ENCODE results near the gene AFF3.
"Not testable (repeated sequence)": the region's sequence is repeated elsewhere in the genome, so short reads cannot be mapped to it uniquely, and the experiment has no call there.

AFF3 gene

DNA sequence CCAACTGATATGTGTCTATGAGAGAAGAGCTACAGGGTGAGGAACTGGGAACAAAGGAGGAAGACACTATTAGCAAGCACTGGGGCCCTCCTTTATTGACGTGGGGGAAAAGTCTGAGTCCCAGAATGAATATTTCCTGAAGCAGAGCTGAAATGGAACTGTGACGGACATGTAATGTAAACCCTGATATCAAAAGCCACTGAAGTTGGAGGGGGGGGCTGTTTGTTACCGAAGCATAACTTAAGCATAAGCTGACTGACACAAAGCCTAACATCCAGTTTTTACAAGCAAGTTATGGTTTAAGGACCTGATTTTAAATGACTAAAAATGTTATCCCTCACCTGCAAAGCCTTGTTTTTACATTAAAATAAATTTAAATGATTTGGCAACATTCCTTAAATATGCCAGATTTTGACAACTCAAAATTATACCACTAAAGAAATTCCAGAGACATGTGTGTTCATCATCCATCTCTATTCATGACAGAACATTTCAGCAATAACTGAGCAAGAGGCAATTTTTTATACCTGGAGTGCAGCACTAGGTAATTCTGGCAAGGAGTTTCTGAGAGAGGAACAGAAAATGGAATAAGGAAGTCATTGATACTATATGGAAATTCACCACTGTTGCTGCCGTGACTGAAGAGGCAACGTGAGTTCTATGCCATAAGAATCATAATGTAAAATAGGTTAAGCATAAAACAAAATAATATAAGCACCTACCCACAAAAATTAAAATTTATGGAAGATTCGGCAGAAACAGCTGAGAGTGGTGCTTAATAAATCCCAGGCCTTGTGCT, 186.0 kb downstream of the AFF3 start:
- DNase-seq, result no peak

DNA sequence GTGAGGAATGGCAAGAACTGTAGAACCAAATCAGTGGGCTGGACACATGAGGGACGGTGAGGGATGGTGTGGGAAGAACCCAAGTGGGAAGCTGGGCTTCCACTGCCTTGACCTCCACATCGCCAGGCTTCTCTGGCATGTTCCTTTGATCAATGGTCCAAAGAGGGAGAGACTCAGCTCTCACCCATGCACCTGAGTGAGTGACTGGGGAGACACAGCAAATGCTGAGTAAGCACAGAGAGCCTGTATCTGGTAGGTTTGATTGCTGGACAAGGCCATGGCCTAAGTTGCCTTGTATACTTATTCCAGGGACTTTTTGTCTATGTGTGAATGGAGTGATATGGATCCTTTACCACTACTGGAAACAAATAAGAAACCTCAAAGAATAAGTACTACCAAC, 188.6 kb downstream of the AFF3 start:
- no peak for DNase-seq

DNA sequence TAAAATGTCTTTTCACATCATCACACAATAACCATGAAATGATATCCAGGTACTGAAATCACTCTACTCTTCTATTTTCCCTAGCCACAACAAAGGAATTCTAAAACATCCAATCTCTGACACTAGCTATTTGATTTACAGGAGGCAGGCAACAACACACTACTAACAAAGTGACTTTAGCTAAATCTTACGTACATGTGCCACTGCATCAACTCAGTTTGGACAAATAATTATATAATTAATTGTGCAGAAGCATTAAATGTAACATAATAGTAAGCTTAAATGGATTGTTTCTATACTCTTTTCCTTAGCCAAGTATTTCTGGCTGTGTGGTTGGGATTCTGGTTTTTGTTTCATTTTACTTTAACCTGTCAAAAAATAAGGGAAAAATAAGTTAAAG, 192.4 kb downstream of the AFF3 start:
- no peak for DNase-seq

DNA sequence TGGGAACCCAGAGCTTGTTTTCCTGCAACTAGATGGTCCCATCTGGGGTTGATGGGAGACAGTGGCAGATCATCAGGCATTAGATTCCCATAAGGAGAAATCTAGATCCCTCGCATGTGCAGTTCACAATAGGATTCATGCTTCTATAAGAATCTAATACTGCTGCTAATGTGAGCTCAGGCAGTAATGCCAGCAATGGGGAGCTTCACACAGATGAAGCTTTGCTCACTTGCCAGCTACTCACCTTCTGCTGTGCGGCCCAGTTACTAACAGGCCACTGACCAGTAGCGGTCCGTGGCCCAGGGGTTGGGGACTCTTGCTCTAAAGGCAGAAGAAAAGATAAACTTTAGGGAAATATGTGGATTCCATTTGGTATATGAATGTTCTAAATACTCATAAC, 192.9 kb downstream of the AFF3 start:
- DNase-seq, result no peak

DNA sequence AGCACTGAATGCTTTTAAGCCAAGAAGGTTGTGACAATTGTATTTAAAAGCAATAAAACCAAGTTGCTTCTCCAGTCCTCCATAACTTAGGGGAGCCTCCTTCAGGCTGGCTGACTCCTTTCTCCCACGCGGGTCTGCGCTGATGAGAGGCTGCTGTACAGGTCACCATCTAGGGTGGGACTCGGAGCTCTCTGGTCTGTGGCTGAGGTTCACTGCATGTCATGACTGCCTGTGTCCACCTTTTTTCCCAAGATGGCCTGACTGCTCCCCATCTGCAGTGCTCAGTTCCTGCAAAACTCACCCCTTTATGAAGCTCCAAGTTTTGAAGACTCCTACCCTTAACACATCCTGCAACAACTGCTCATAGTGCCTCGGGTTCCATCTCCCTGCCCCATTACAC, 194.4 kb downstream of the AFF3 start:
- no peak for DNase-seq

DNA sequence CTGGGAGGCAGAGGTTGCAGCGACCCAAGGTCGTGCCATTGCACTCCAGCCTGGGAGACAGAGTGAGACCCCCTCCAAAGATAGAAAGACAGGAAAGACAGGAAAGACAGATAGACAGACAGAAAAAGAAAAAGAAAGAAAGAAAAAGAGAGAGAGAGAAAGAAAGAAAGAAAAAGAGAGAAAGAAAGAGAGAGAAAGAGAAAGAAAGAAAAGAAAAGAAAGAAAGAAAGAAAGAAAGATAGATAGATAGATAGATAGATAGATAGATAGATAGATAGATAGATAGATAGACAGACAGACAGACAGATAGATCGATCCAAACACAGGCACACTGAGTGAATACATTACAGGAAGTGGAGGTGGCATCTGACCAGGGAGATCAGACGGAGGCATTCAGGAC, 195.0 kb downstream of the AFF3 start:
- DNase-seq, result not testable (repeated sequence)

DNA sequence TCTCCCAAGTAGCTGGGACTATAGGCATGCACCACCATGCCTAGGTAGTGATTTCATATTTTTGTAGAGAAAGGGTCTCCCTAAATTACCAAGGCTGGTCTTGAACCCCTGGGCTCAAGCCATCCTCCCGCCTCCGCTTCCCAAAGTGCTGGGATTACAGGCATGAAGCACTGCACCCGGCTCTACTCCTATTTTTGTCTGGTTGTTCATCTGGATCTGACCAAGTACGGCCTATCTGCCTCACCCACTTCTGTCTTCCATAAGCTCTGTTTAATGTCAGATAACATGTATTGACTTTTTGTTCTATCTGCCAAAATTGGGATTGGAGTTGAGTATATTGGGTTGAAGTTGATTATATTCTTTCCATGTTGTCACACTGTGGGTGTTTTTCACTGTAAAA, 198.4 kb downstream of the AFF3 start:
- DNase-seq, result no peak

DNA sequence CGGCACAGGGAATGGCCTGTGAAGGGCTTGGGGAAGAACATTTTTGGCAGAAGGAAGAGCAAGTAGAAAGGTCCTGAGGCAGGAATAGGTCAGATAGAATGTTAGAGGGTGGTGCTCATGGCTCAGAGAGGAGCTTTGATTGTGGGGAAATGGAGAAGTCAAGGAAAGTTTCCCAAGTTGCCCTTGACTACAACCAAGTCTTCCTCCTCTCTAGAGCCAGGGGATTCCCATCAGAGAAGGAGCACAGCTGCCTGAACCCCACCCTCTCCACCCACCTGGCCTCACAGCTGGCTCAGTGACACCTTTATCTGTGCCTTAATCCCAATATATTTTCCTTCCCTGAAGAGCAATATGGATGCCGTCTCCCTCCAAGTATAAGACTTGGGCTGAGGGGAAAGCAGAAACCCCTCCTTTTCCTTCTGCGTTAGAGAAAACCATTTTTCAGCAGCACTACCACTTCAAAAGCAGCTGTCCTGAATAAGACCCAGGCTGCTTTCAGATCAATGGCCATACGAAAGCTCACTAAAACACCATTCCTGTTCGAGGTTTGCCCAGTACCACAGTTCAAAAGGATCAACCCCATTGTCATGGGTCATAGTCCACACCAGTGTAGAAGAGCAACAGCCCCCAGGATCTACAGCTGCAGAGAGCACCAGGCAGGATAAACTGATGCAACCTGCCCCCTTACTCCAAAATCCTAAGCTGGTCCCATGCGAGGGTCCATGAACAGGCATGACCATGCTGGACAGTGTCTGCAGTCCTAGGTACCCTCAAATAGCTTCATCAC, 199.6 kb downstream of the AFF3 start:
- no peak for DNase-seq

DNA sequence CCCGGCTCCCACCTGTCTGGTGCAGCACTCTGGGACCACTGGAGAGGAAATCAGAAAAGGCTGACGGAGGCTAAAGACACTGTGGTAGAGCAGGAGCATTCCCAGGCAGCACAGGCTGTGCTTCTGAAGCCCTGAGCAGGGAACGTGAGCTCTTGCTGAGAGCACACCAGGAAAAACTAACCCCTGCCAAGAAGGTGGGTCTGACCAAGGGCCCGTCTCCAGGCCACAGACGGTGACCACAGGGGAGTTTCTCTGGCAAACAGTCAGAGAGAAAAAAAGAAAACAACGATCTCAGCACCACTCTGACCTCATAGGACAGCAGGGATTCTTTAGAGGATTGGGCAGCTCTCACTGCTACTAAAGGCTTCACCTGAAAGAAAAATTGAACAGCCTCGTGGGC, 201.4 kb downstream of the AFF3 start:
- no peak for DNase-seq

DNA sequence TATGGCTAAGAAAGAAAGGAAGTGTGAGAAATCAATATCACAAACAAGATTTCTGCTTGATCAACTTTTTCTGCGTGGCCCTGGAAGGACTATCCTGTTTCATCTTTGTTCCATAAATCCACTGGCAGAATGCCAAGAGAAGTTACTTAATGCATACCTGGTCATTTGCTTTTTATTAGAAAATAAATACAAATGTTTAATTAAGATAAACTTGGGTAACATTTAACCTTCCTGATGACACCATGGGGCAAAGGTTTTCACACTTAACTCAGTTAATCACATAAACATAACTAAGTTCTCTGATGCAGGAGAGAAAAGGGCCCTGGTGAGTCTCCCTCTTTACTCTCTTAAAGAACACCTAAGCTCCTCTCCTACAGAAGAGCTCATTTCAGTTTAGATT, 203.3 kb downstream of the AFF3 start:
- DNase-seq, result no peak

DNA sequence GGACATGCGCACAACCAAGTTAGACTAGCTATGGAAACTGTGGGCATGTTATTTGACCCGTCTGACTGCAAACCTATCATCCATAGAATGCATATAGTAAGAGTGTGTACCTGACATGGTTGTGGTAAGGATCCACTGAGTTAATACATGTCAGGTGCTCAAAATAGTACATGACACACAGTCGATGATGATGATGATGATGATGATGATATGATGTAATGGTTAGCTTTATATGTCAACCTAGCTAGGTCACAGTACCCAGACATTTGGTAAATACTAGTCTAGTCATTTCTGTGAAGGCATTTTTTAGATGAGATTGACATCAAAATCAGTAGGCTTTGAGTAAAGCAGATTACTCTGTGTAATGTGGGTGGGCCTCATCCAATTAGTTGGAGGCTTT, 204.1 kb downstream of the AFF3 start:
- no peak for DNase-seq

DNA sequence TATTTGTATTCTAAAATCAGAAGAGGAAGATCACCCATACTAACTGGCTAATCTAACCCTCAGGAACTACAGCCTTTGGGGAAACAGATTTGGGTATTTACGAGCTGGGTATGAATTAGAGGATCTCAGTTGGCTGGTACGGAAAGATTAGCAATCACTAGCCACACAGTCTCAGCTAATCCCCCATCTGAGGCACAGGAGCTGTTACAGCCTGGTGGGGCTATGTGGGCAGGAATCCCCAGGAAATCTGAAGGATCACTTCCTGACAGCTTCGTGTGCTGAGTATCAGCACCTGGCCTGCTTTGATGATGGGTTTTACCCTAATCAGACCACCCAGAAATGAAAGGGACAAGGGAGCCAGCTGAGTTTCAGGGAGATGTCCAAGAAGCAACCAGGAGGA, 206.3 kb downstream of the AFF3 start:
- DNase-seq, result no peak

DNA sequence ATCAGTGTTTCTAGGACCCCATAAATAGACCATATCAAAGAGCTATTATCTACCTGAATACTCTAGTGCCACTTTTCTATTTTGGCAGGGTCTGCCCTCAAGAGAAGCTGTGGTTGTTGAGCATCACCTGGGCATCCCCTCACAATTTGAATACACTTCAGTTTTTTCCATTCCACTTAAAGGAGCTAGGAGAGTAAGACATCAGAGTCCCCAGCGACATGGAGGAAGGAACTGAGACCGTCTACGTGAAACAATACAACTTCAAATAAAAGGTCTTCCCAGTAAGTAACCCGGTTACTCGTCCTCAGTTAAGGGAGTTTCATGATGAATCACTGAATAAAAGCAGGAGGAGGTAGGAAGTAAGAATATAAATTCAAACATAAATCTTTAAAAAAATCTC, 206.7 kb downstream of the AFF3 start:
- DNase-seq, result no peak

DNA sequence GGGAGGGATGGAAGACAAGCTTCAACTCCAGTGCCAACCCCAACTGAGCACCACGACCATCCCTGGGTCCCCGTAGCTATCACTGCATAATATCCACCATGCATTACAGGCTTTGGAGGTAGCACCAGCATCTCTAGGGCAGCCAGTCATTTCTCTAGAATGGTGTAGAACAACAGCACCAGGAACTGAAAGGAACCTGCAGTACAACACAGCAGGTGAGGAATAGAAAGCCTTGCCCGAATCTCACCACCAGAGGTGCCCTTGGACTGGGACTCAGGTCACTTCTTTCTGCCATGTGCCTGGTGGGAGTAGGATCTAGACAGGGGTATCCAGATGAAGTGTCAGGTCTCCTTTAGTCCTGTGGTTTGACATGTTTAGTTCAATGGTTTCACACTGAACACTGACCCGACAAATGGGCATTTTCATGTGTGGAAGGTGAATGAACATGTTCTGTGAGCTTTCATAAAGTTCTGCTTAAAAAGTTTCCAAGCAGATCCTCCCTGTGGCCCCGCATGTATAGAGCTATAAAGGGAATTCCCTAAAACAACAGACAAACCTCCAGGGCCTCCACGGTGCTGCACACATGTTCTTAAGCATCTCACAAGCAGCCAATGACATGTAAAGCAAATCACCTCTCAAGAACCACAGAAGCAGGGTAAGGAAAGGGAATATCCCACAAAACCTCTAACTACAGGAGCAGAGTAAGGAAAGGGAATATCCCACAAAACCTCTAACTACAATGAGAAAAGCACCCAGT, 208.3 kb downstream of the AFF3 start:
- no peak for DNase-seq

DNA sequence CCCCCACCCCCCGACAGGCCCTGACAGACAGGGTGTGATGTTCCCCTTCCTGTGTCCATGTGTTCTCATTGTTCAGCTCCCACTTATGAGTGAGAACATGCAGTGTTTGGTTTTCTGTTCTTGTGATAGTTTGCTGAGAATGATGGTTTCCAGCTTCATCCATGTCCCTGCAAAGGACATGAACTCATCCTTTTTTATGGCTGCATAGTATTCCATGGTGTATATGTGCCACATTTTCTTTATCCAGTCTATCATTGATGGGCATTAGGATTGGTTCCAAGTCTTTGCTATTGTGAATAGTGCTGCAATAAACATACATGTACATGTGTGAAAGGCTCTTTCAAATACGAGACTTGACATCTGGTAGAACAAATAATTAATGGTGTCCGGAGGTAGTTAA, 208.9 kb downstream of the AFF3 start:
- DNase-seq, result not testable (repeated sequence)

DNA sequence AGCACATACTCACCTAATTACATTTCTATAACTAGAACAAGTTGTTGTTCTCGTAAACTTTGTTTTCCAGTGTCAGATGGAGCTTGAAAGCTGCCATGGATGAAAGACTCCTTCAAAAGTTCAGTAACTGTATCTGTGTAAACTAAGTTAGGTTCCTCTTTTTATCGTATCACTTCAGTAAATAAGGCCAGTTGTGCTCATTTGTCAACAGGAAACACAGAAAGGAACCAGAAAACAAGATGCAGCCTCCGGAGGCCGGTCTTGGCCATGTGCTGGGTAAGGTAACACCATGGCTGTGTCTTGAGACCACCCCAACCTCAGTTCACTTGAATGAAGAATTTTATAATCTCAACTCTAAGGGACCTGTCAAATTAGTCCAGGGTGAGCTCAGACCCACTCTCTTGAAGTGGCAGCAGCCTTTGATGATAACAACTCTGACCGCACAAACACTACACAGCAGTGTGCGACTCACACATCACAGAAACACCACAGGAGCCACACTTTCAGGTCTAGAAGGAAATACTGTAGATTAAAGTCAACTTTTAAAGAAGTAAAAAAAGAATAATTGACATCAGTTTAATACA, 213.8 kb downstream of the AFF3 start:
- no peak for DNase-seq

DNA sequence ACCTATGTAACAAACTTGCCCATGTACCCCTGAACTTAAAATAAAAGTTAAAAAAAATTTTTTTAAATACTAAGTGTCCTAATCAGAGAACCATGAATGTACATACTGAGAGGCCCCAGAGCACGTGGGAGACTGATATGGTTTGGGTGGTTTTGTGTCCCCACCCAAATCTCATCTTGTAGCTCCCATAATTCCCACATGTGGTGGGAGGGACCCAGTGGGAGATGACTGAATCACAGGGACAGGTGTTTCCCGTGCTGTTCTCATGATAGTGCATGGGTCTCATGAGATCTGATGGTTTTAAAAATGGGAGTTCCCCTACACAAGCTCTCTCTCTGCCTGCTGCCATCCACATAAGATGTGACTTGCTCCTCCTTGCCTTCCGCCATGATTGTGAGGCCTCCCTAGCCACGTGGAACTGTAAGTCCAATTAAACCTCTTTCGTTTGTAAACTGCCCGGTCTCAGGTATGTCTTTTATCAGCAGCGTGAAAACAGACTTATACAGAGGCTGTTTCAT, 214.6 kb downstream of the AFF3 start:
- not testable (repeated sequence) for DNase-seq

DNA sequence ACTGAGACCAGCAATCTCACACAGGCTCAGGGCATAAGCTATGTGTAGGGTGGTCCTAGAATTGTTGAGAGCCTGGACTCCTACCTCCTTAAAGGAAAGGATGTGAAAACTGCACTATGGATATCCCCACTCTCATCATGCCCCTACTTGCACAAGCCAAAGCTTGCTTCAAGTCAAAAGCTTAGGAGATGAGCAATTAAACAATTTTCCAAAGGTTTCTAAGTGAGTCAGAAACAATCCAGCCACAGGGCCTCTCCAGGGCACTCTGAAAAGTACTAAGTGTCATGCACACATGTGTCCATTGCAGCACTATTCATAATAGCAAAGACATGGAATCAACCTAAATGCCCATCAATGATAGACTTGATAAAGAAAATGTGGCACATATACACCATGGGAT, 215.4 kb downstream of the AFF3 start:
- no peak for DNase-seq

DNA sequence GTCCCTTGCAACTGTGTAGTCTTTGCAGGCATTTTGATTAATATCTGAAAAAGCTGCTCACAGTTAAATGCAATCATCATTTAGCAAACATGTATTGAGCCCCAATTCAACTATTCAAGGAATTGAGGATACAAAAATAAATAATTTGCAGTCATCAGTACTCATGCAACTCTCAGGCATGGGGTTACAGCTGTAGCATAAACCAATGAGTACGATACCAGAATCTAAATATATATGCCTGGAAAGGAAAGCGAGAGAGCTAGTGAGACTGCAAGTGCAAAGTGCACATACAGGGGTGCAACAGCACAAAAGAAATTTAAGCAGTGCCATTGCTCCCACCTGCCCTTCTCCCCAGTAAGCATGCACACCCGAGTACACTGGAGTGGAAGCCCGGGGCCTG, 216.4 kb downstream of the AFF3 start:
- no peak for DNase-seq

DNA sequence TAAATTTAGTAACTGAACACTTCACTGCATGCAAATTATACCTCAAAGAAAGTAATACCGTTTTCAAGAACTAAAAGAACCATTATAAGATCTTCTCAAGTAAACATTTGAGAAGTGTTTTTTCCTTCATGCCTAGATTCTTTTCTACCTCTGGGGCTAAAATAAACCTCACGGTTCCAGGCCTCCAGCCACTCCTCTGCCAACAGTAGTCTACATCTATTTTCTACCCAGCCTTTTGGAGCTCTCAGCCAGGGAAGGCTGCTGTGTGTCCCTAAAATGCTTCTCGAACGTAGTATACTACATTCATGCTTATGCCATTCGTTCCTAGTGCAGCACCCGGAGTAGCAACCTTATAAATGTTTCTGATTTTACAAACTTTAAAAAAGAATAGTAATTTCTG, 219.7 kb downstream of the AFF3 start:
- DNase-seq, result no peak

DNA sequence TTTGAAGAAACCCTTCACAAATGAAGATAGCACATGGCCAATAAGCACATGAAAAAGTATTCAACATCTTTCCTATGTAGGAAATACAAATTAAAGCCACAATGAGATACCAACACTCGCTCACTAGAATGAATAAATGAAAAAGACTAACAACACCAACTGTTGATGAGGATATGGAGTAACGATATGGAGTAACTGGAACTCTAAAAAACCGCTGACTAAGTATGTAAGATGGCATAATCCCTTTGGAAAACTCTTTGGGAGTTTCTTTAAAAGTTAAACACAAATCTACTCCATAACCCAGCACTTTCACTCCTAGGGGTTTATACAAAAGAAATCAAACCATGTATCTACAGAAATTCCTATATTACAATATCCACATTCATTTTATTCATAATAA, 220.5 kb downstream of the AFF3 start:
- DNase-seq, result no peak

DNA sequence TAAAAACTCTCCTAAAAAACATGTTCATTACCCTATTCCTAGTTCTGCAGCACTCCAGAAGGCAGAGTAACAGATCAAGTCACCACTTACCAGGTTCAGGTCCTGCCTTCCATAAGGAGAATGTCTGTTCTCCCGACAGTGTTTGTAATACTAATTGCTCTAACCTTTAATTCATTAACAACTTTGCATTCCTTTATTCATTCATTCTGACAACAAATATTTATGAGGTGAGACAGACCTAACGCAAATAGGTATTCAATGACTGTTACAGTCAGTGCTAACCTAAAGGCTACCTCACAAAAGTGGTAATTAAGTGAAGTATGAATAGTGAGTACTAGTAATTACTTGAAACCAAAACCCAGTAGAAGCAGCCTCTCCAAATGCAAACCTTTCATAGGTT, 224.0 kb downstream of the AFF3 start:
- no peak for DNase-seq

DNA sequence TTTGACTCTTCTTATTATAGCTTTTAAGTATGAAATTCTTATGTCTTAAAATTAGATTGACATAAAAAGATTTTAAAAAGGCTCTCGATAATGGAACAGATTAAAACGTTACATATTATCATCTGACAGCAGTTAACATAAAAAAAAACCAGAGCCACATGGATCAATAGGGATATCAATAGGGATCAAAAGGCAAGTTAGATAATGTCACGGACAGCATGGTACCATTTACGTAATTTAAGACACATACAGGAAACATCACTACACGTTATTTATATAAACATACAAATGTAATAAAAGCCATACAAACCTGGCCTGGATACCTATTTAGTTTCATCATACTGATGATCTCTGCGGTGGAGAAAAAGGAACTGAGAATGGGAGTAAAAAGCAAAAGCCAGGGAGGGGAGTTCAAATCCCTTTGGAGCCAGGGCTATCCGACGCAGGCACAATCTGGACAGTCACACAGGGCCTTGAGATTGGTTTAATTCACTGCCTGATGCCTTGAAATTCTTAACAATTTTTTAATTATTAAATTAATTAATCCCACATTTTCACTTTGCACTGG, 227.2 kb downstream of the AFF3 start:
- no peak for DNase-seq

Measured in stimulated activated naive CD4-positive, alpha-beta T cell treated with Interleukin-2 at 50 U/mL for 16 hours (primary cell).